Mononuclear cell (primary cell): ENCODE data around the gene SGPL1. TPM values are rescaled to one million over a fixed set of nuclear protein-coding genes. Genes with fewer than 3 reads are reported as not detected.

Experiments
- H3K27me3 ChIP-seq: 2 replicates; pipeline ENCODE4 v1.6.0; 2011; ENCODE audit warnings: low read length, control low read depth; ENCODE audit not compliant: insufficient read depth
- H3K4me1 ChIP-seq: 2 replicates; pipeline ENCODE4 v1.5.1; 2011; ENCODE audit warnings: mild to moderate bottlenecking, low read length, control low read depth; ENCODE audit not compliant: insufficient read depth
- H3K4me3 ChIP-seq: 2 replicates; pipeline ENCODE4 v1.5.1; 2011; ENCODE audit warnings: mild to moderate bottlenecking, low read length, moderate library complexity
- H3K9me3 ChIP-seq: 2 replicates; pipeline ENCODE4 v1.5.1; 2011; ENCODE audit warnings: low read depth, mild to moderate bottlenecking, control low read depth, low read length
- total RNA-seq: library from RNA; depleted of rRNA; stranded (reverse); fragments of >200 nt; gene quantifications from one replicate; pipeline ENCODE4 v1.2.3, GENCODE V29; 2012

The SGPL1 gene
- total RNA-seq, 1 donor = 25.6 TPM

DNA sequence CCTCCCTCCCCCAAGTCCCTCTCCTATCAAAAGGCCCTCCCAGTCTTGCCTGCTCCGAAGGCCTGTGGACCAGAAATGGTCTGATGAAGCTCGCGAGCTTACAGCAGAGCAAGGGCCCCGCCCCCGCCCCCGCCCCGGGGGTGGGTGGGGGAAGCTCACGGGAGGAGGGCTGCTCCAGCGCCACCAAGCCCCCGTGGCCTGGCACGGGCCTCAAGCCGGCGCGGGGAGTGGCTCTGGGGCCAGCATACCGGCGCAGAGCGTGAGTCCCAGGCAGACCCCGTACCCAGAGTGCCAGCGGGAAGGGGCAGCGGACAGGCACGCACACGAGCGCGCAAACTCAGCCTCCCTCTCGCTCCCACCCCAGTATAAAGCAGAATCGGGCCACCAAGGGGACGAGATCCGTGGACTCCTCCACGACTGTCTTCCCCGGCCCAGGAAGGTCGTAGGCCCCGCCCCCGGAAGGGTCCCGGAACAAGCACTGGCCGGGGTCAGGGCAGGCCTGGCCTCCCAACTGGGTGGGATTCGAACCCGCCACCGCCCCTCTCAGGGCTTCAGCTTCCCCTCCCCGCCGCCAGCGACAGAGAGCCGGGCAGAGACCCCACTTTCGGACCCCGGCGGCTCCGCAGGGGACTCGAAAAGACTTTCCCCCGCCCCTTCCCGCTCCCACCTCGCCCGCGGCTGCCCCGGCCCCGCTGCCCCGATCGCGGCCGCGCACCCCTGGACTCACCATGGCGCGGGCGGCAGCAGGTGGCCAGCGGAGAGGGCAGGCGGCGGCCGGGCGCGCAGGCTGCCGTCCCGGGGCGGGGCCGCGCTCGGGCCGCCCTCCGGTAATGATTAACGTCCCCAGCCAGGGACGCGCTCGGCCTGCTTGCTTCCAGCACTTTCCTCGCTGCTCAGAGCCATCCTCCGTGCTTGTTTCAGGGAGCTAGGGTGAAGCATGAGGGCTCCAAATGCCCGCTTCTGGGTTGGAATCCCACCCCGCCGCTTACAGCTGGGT, 72.4 kb downstream of the SGPL1 start, which contains the start of gene PCBD1:
TSS of gene PCBD1 (minus strand) at position 762 of the 997 bp plus-strand sequence. CDS start at position 730, 32 bp downstream.
- Histone ChIP-seq H3K4me1 (peaks cover 15% of the 10 kb centered on the region), H3K27me3 (no peaks in the 10 kb centered on the region), H3K4me3 (peak within 1 kb of the TSS; percentile 64), H3K9me3 (no peaks in the 10 kb centered on the region)

DNA sequence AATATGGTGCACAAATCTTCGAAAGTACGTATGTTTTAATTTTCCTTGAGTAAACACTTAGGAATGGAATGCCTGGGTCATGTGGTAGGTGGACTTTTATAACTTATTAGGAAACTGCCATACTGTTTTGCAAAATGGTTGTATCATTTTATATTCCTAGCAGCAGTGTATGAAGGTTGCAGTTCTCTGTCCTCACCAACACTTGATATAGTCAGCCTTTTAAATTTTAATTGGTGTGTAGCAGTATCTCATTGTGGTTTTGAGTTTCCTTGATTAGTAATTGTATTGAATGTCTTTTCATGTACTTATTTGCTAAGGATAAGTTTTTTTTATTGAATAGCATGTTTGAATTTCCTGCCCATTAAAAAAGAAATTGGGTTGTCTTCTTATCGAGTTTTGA, 73.5 kb downstream of the SGPL1 start:
- Histone ChIP-seq H3K27me3 (no peaks in the 10 kb centered on the region), H3K4me1 (peaks cover 15% of the 10 kb centered on the region), H3K4me3 (no peak overlapping the region), H3K9me3 (no peaks in the 10 kb centered on the region)

DNA sequence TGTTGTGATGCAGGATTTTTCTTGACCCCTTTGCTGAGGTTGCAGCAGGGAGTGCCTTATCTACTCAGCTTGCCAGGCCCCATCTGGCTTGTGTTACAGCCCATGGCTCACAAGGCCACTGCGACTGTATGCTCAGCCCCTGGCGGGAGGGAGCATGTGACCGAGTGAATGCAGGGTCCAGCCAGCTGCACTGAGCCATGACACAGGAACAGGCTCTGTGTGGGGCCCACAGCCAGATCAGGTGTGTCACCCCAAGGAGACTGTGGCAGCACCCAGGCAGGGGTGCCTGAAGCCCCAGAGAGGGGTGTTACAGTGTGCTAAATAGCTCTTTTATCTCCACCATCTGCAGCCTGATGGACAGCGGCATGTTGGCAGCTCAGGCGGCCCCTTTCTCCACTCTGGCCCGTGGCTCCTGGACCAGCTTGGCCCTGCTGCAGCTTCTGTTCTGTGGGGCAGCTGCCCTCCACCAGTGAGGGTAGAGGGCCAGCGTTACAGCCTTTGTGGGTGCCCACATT, 75.2 kb downstream of the SGPL1 start:
- Histone ChIP-seq H3K27me3 (no peaks in the 10 kb centered on the region), H3K4me1 (peaks cover 15% of the 10 kb centered on the region), H3K4me3 (no peak overlapping the region), H3K9me3 (no peaks in the 10 kb centered on the region)

DNA sequence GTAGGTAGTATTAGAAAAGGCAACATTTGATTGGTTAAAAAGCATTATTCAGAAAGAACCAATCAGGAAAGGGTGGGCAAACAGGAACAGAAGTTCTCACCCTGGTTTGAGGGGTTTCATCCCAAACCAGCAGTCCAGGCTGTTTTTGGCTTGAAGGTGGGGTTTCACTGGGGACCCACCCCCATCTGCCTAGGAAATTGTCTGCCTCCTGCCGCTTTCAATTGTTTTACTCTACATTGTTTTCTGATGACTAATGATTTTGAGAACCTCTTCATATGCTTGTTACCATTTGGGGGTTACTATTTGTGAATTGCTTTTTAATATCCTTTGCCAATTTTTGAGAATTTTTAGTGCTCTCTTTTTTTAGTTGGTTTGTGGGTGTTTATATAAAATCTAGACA, 75.9 kb downstream of the SGPL1 start:
- Histone ChIP-seq H3K4me1 (peaks cover 15% of the 10 kb centered on the region), H3K27me3 (no peaks in the 10 kb centered on the region), H3K9me3 (no peaks in the 10 kb centered on the region), H3K4me3 (no peak overlapping the region)

DNA sequence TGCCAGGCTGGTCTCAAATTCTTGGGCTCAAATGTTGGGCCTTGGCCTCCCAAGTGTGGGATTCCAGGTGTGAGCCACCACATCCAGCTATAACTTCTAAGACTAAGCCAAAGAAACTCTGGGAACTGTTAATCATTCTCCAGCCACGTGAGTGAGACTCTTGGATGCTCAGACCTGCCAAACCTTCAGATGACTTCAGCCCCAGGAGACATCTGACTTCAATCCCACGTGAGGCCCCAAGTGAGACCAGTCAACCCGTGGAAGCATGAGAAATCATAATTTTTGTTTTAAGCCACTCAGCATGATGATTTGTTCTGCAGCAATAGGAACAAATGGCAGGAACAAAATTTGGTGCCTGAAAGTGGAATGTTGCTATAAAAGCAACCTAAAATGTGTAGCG, 76.9 kb downstream of the SGPL1 start:
- Histone ChIP-seq H3K9me3 (no peaks in the 10 kb centered on the region), H3K4me3 (no peak overlapping the region), H3K27me3 (no peaks in the 10 kb centered on the region), H3K4me1 (peaks cover 8% of the 10 kb centered on the region)

DNA sequence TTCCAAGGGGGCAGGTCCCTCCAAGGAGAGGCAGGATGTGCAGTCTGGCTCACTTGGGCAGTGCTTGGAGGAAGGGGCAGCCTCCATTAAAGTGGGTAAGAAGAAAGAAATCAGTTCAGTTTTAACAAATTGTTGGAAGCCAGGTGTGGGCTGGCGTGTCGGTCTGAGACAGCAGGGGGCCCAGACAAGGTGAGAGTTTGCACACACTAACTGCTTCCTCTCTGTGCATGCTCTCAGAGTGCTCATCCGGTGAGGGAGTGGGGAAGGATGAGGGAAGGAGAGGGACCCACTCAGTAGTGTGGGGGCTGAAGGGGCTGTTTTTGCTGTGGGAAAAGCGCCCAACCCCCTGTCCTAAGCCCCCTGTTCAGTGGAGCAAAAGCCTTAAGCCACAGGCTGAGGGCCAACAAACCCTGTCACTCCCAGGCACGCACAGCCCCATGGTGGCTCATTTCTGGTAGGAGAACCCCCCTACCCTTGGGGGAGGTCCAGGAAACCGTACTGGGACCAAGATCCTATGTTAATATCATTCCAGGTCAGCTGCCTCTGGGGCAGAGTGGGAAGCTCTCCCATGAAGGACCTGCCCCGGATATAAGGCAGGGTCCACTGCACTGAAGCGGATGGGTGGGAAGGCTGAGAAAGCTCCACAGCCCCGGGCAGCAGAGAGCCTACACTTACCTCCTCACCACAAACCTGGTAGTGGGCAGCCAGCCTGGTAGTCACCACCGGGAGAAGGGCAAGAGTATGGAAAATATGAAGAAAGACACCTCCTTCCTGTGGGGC, 77.7 kb downstream of the SGPL1 start:
- Histone ChIP-seq H3K9me3 (no peaks in the 10 kb centered on the region), H3K4me3 (no peak overlapping the region), H3K4me1 (peaks cover 3% of the 10 kb centered on the region), H3K27me3 (no peaks in the 10 kb centered on the region)

DNA sequence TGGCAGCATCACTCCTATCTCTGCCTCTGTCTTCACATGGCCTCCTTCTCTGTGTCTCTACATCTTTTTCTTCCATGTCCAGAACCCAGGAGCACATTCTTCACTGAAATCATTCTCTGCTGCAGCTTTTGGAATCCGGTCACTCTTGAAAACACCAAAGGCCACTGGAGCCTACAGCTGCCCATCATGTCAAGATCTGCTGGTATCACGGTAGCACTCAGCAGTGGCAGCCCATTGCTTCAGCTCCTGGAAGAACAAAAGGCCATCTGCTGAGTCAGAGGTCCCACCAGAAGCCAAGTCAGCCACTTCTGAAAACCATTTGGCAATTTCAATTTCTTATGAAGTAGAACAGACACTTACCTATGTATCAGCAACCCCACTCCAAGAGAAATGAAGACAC, 78.7 kb downstream of the SGPL1 start:
- H3K27me3 ChIP-seq = no peaks in the 10 kb centered on the region
- no peaks in the 10 kb centered on the region for H3K4me1 ChIP-seq
- H3K4me3 ChIP-seq = no peak overlapping the region
- no peaks in the 10 kb centered on the region for H3K9me3 ChIP-seq

DNA sequence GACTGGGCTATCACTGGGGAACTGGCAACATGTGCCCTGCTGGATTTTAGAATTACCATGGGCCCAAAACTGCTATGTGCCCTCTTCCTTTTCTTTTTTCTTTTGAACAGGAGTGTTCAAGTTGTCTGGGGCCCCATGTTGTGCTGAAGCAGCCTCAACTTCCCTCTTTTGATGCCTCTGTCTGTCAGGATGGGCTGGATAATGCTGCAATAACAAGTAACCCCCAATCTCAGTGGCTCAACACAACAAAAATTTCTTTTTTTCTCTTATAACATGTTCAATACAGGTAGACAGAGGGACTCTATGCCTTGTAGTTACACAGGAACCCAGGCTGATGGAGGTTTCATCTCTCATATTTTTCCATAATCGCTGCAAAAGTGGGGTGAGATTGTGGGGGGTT, 80.8 kb downstream of the SGPL1 start:
- Histone ChIP-seq H3K27me3 (no peaks in the 10 kb centered on the region), H3K4me3 (no peak overlapping the region), H3K4me1 (no peaks in the 10 kb centered on the region)

DNA sequence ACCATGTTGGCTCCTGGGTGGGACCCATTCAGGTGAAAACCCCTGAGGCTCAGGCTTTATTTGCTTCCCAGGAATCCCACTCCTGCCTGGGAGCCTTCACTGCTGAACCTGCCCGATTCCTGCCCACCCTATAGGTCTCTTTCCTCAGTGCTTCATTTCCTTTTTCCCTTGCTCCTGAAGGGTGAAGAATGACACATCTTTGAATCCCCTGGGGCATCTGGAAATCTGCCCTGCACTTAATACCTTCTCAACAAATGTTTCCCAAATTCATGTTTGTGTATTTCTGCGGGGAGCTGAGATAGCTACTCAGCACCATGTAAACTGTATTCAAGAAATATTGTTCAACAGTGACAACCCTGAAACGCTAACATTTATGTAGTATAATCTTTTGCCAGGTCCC, 82.9 kb downstream of the SGPL1 start:
- Histone ChIP-seq H3K27me3 (no peaks in the 10 kb centered on the region), H3K4me3 (no peak overlapping the region), H3K9me3 (no peaks in the 10 kb centered on the region), H3K4me1 (no peaks in the 10 kb centered on the region)

More for the DNA sequence above, 80.8 kb downstream of the SGPL1 start:
- H3K9me3 ChIP-seq = no peaks in the 10 kb centered on the region

DNA sequence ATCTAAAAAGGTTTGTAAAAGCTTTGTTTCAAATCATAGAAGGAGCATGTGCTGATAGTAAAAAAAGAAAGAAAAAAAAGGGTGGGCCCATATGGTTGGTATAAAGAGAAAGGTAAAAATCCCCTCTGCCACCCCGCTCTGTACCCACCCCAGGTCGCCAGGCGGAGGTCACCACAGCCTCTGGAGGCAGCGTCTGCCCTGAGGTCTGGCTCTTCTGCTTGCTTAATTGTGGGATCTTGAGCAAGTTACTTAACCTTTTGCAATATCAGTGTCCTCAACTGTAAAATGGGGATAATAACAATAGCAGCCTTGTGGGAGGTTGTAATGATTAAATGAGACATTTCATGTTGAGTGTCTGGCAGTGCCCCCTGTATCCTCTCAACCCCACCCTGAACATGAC, 83.3 kb downstream of the SGPL1 start:
- Histone ChIP-seq H3K4me3 (no peak overlapping the region), H3K4me1 (no peaks in the 10 kb centered on the region), H3K9me3 (no peaks in the 10 kb centered on the region), H3K27me3 (no peaks in the 10 kb centered on the region)

DNA sequence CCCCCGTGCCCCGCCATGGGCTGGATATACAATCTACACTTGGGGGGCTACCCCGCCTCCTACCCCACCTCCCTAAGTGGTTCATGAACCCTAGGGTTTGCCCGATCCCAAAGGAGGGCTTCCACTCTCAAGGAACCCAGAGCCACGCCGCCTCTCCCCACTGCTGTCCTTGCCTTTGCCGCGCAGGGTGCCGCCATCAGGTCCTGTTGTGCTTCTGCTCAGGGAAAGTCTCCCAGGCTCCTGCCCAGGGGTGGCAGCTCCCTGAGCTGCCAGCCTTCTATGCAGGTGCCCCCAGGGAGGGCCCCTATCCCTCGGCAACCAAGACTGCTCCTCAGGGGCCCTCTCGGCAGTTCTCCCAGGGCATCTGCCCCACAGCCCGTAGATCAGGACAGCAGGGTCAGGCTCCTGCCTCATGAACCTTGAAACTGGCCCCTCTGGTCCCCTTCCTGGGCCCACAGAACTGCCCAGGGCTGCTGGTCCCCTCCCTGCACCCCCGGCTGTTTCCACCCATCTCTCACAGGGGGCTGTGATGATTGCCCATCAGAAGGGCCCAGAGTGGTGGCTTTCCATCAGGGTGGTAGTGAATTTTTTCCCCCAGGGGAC, 85.6 kb downstream of the SGPL1 start:
- Histone ChIP-seq H3K4me1 (no peaks in the 10 kb centered on the region), H3K9me3 (no peaks in the 10 kb centered on the region), H3K4me3 (no peak overlapping the region), H3K27me3 (no peaks in the 10 kb centered on the region)

DNA sequence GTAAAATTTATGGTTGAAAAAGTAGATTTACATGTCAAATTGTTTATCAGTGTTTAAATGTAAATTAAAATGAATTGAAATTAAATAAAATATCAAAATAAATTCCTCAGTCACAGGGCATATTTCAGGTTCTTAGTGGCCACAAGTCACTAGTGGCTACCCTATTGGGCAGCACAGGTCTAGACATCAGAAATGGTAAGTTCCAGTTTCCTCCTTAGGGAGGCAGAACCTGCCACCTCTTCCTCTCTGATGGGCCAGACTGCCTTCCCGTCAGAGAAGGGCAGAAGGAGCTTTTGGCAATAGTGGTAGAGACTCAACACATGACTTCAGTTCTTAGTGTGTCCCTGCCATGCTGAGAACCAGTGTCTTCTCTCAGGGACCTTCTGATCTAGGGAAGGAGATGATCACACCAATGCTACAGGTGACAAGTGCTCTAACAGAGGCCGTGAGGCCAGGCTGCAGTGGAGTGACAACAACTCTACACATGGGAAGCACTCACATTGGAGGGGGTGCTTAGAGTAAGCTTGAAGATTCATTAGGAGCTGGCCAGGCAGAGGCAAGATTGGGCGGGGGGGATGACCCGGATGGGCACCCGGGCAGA, 87.0 kb downstream of the SGPL1 start:
- no peaks in the 10 kb centered on the region for H3K27me3 ChIP-seq
- no peaks in the 10 kb centered on the region for H3K9me3 ChIP-seq
- H3K4me3 ChIP-seq = no peak overlapping the region
- no peaks in the 10 kb centered on the region for H3K4me1 ChIP-seq

DNA sequence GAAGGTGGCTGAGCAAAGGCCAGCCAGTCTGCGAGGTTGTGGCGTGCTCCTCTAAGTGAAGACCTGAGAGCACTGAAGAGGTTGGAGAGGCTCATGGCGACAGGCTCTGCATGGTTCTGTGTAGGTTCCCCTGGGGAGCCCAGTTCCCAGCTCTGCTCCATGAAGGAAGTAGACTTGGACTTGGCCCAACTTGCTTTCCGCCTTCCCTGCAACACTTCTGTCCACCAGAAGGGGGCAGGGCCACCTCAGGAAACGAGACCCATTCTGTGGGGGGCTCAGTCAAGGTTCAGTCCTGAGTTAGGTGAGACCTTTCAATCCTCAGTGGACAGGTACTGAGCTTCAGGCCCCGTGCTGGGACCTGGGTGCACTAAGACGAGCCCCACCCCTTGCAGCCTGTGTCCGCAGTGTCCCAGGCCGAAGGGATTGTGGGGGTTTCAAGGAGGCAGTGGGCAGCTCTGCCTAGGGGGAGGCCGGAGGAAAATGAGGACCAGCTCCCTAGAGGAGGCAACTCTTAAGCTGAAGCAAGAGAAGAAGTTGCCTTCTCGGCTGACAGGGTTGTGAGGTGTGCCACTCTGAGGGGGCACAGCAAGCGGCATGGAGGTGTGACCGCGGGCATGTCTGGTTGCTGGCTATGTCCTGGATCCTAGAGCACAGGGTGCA, 87.6 kb downstream of the SGPL1 start:
- no peak overlapping the region for H3K4me3 ChIP-seq
- H3K9me3 ChIP-seq = no peaks in the 10 kb centered on the region
- H3K27me3 ChIP-seq = no peaks in the 10 kb centered on the region
- H3K4me1 ChIP-seq = no peaks in the 10 kb centered on the region
